Activated CD8-positive, alpha-beta memory T cell treated with anti-CD3 and anti-CD28 coated beads for 24 hours (primary cell): ENCODE measurements around the gene FGF14.

Source experiments
- DNase-seq: peaks from one replicate; pipeline ENCODE4 v3.0.0-alpha.2; 2020

FGF14 gene

GRCh38 chr13:101835920-101836319, 565.9 kb downstream of the FGF14 start:
- DNase-seq, result no peak

DNA sequence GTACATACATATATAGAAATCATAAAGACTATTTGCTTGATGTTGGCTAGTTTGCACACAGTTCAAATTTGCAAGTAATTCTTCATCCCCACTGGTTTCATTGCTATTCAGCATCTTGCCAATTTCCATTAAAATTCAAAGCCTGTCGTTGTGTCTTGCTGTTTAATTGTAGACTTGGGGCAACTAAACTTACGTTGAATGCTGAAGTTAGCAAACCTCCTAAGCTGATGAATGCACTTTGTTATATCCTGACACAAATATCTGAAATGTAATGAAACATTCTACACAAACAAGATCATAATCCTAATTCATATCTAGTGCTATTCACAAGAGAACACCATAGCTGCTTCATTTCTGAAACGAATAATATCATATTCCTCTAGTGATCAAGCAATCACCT, 568.2 kb downstream of the FGF14 start:
- DNase-seq, result no peak

DNA sequence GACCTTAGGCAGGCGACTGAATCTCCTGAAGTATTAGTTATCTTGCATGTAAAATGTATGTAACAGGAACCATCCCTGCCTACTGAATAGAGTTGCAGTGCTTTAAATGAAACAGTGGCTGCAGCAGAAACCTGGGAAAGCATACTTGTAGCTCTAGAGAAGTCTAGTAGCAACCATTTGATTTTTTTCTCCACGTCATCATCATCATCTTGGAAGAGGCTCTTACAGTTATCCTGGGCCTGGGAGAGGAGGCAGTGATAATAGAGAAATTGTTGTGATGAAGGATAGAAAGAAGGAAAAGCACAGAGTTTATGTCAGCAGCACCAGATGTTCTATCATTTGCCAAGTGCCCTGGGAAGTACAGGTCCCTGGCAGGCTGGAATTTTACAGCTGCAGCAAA, 571.8 kb downstream of the FGF14 start:
- no peak for DNase-seq

GRCh38 chr13:101829484-101829883, 572.4 kb downstream of the FGF14 start:
- no peak for DNase-seq

DNA sequence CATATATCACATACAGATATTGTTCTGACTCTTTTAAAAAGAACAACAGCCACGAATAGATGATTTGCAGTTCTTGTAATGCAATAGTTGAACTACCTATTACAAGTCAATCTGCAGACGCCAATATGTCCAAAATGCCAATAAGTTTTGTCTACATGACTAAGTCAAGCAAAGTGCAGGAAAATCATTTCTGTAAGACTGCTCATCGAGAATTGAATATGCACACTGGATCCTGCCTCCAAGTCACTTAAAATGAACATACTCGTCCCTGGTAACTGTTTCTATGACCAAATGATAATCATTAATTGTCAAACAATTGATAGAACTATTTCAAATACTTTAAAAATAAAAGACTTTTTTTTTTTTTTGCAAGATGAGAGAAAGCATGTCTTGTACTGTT, 573.7 kb downstream of the FGF14 start:
- no peak for DNase-seq

- DNase-seq, result no peak
Observed at GRCh38 chr13:101817898-101818297, 584.0 kb downstream of the FGF14 start.

DNA sequence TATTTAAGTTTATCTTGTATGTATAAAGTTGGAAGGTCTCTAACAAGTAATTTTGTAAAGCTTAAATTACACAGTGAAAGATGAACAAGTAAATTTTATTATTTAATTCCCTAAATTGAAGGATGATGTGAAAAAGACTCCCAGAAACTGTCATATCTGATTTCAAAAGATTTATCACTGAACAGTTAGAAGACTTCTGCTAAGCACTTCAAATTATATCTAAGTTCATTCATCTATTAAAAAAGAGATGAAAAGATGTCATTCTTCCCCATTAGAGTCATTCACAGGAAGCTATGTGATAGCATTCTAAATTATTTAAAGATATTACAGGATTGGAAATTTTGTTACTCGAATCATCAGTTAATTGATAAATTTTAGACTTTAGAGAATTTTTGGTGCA, 590.0 kb downstream of the FGF14 start:
- no peak for DNase-seq

- DNase-seq, result no peak
Observed at GRCh38 chr13:101811284-101811839, 590.5 kb downstream of the FGF14 start.

DNA sequence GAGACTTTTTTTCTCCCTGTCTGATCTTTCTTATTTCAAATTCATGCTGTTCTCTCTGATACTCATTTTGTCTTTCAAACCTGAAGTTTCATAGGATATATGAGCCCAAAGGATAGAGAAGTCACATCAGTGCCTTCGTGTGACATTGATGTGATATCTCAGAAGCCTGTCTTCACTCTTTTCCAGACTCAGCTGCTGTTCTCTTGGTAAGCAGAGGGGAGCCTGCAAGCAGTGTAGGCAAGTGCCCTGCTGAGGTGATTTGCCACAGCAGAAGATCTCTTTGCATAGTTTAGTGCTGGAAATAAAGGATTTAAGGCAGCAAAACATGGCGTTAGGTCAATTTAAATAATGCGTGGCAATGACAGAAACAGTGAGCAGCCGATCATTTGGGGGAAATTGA, 602.7 kb downstream of the FGF14 start:
- no peak for DNase-seq

- no peak for DNase-seq
Observed at GRCh38 chr13:101798437-101798836, 603.4 kb downstream of the FGF14 start.

- DNase-seq, result no peak
Observed at GRCh38 chr13:101795460-101795859, 606.4 kb downstream of the FGF14 start.

GRCh38 chr13:101795025-101795424, 606.8 kb downstream of the FGF14 start:
- no peak for DNase-seq

- no peak for DNase-seq
Observed at GRCh38 chr13:101792189-101792588, 609.7 kb downstream of the FGF14 start.

- no peak for DNase-seq
Observed at GRCh38 chr13:101785858-101786257, 616.0 kb downstream of the FGF14 start.

GRCh38 chr13:101784313-101784712, 617.5 kb downstream of the FGF14 start:
- no peak for DNase-seq

- DNase-seq, result no peak
Observed at GRCh38 chr13:101783554-101783953, 618.3 kb downstream of the FGF14 start.

GRCh38 chr13:101780211-101780610, 621.6 kb downstream of the FGF14 start:
- no peak for DNase-seq

- no peak for DNase-seq
Observed at GRCh38 chr13:101779147-101779546, 622.7 kb downstream of the FGF14 start.

DNA sequence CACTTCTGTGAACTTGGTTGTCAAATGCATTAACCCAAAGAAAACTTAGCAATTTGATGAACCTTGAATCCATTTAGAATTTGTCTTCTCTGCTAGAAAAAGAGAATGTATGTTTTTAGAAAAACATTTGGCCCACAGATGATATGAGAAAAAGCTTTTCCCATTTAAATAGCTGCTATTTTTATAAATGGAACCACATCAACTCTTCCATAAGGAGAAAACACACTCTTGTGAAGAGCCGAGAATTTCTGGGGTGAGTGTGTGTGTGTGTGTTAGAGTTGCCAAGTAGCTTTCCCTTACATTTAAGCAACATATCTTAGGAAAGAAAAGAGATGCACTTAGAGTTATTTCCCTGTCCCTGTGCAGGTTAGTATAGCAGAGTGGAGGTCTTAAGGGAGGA, 626.6 kb downstream of the FGF14 start:
- DNase-seq, result no peak

- DNase-seq, result no peak
Observed at GRCh38 chr13:101774393-101774792, 627.5 kb downstream of the FGF14 start.

GRCh38 chr13:101773062-101773461, 628.8 kb downstream of the FGF14 start:
- no peak for DNase-seq

DNA sequence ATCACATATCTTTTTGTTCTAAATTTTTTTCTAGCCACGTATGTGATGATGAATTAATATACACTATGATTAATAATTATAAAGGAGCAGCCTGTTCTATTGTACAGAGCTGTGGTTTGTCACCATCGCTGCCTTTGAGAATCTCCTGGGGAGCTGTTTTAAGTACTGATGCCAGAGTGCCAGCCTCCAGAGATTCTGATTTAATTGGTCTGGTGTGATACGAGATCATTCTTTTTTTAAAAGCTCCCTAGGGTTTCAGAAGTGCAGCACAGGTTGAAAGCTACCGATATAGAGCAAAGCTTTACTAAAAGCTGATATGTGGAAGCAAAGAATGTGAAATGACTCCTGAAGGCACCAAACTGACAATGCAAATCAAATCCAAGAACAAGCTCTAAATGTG, 634.7 kb downstream of the FGF14 start:
- no peak for DNase-seq

GRCh38 chr13:101763191-101763590, 638.7 kb downstream of the FGF14 start:
- no peak for DNase-seq

DNA sequence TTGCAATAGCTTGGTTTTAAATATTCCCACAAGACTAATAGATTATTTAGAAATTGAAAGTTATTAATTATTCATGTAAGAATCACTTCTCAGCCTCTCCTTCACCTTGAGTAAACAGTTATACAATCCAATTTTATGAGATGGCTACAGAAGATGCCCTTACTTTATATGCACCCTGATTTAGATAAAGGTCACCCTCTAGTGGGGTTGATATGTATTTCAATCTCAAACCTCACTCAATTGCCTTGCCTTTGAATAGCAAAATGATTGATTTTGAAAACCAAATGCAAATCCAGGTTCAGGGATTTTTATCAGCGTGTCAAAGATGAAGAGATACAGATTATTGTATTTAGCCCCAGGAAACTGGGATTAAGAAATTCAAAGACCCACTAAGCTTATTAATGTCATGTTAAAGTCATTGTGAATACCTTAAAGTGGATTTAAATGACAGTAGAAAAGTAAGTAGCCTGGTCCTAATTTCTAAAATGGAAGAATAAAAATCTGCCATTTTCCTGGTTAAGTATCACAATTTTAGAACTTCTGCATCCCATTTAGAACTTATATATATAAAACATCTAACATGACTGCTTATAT, 644.3 kb downstream of the FGF14 start:
- no peak for DNase-seq

DNA sequence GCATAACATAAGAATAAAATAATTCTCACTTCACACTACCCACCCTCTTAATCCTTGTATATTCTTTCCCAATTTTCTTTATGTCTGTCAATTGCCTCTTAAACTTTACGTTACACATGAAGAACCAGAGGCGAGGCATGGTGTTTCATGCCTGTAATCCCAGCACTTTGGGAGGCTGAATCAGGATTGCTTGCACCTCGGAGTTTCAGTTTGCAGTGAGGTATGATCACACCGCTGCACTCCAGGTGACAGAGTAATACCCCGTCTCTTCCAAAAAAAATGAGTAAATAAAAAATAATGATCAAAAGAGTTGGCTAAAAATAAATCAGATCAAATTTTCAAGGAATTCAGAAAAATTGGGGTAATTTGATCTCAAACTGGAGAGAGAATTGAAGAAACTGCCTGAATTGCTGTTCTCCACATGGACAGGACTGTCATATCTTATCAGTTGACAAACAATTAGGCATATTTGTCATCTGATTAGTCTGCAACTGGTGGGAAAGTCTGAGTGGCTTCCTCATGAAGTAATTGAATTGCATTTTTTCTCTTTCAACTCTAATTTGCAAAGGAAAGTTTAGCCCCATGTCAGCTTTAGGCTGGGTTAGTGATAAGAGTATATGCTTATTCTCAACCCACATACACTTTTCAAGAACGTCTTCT, 646.5 kb downstream of the FGF14 start:
- no peak for DNase-seq
